Left ventricle myocardium superior (tissue), 1 donor: Measurements from ENCODE around the gene IARS1. TPM values are rescaled to one million over a fixed set of nuclear protein-coding genes. Genes with fewer than 3 reads are reported as not detected.

ENCODE experiments used
- ATAC-seq: fragments of 200-7000 bp; cut with Tn5 transposase; one replicate; pipeline ENCODE4 v1.9.1; 2020; ENCODE audit warnings: mild to moderate bottlenecking, moderate library complexity
- DNase-seq: peaks from one replicate; pipeline ENCODE4 v3.0.0-alpha.2; 2020
- intact Hi-C: fragments of 100-400 bp; cut with micrococcal nuclease; formaldehyde crosslinking; loops from one replicate; pipeline ENCODE4 v1.11.0; 2022
- microRNA-seq: library from miRNA; unstranded; fragments of <30 nt; microRNA quantifications from one replicate; pipeline ENCODE4 v1.2.0, GENCODE V29; 2020; ENCODE audit warnings: borderline number of aligned reads
- total RNA-seq: library from RNA; stranded (reverse); fragmentation: NEBNext Ultra II Directional; extraction: Animal tissue kit (Norgen Biotek cat#: 25700); gene quantifications from one replicate; pipeline ENCODE4 v1.2.1, GENCODE V29; 2021
- donor health status: DM: no; HTN: yes; CAD: no; lungs with severe emphysema.

The IARS1 gene
- total RNA-seq, 1 donor from 2014 or later, result 55.6 TPM

DNA sequence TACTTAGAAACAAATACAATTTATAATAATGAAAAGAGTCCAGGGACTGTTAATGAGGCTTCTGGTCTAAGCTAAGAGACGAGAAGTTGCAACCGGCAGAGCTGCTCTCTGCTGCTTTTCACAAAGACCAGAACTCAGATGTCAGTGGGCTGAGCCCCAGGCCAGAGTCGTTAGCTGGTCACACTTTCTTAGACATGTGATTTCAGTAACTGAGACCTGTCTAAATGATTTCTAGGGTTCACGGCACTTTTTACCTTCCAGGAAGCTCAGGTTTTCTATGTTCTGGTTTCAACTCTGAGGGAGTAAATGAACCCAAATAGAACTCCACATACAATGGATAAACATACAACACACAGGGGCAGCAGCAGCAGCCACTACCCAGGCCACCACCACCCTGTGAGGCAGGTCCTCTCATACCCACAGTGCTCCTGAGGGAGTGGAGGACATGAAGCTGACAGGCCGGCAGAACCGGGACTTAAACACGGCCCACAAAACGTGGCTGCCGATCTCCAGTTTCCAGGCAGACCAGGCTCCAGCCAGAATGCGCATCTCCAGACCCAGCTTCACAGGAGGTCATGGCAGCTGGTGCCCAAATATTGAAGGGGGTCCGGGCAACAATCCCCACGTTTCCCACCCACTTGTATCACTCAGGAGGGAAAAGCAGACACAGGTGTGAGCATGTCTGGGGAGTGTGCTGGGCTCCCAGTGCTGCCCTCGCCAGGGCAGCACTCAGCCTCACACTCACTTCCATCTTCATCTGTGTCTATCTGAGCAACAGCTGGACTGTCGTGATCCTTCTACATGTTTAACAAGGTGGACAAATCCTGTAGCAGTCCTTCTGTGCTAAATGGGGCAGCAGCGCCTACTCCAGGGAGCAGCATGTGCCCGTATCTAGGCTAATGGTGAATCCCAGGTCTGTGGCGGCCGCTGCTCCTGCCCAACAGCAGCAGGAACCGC lies 38.8 kb downstream of the IARS1 start:
- no peak for DNase-seq
- ATAC-seq, result no peak
- intact Hi-C loops, result no loop called here

DNA sequence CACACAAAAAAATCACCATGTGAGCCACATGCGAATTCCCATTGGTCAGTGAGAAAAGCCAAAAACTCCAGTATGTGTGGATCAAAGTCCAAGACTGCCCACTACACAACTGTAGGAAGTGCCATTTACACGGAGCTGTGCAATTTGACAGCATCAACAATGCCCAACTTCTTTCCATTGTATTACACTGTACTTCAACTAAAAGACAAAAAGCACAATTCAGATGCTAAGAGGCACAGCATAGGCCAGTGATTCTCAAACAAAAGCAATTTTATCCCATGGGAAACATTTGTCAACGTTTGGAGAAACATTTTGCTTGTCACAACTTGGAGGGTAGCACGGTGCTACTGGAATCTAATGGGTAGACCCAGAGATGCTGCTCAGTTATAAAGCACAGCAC lies 39.8 kb downstream of the IARS1 start:
- intact Hi-C loops, result no loop called here
- ATAC-seq (no peak), DNase-seq (no peak)

DNA sequence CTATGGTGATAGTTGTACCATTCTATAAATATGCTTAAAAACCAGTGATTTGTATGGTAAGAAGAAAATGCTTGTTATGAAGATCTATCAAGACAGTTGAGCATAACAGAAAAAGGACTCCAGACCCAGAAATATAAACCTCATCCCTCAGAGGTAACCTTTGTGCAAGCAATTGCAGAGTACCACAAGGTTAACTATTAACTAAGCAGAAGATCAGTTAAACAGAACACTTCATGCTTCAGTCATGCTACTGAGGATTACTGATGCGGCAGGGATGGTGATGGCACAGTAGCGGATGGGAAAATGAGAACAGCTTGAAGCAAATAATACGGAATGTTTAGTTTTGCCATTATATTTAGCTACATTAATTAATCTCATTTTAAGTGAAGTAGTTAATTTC lies 45.5 kb downstream of the IARS1 start:
- ATAC-seq (no peak), DNase-seq (no peak)
- intact Hi-C loops, result no loop called here

DNA sequence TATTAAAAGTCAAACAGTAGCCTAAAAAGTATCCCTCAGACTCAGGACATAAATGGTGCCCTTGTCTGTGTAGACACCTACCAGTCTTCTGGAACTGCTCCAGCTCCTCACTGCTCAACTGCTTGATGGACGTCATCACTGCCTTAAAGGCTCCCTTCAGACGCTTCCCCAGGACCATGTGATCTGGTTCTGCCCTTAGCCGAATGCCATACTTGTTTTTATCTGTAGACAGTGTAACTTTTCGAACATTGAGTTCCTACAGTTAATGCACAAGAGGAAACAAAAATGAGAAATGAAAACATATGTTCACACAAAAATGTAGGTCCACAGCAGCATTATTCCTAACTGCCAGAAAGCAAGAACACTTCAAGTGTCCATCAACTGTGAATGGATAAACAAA lies 46.2 kb downstream of the IARS1 start:
- intact Hi-C loops, result no loop called here
- DNase-seq (no peak), ATAC-seq (no peak)

DNA sequence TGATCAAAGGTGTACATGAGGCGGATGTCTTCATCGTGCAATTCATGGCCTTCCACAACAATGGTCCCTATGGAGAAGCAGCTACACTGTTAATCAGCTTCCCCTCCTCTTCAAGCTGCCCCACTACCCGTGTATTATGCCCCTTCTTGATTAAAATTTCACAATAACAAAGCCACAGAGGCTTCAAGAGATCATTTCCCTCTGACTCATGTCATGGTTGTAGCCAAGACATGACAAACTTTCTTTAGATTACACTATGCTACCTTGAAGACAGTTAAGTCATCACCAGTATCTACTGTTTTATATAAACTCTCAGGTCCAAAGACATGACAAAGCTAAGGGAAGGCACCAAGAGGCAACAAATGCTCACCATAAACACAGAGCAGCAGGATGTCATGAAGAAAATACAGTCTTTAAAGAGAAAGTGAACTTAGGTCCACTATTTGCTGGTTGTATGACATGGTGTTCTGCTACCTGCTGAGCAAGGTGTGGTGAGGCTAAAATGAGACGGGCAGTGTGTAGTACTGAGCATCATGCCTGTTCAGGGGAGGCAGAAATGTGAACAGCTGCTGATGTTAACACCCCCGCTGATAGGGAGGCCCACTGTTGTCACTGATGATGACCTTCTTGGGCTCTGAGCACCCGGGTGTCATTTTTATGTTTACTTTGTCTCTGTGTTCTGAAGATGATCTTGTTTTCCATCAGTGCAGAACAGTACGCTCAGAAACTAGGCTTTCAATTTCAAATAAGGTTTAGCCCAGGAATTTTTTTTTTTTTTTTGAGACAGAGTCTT lies 48.3 kb downstream of the IARS1 start:
- DNase-seq (no peak), ATAC-seq (no peak)
- intact Hi-C loops, result no loop called here

Small RNAs within 50 kb of the gene (microRNA-seq; reads per million reads assigned to microRNA genes)
- gene MIR3651, result not detected

Other genes with a start within 250 kb of the IARS1 start
- 23.9 TPM for gene SPTLC1, start 178.3 kb downstream of the IARS1 start, total RNA-seq
- 13.1 TPM for gene NOL8, start 31.7 kb upstream of the IARS1 start, total RNA-seq
- 4.3 TPM for gene CENPP, start 32.3 kb upstream of the IARS1 start, total RNA-seq
- 8.1 TPM for gene OGN, start 110.9 kb upstream of the IARS1 start, total RNA-seq
- gene OMD, start 130.8 kb upstream of the IARS1 start, total RNA-seq, result 4.4 TPM
- gene ASPN, start 188.8 kb upstream of the IARS1 start, total RNA-seq, result 4.5 TPM
- gene ECM2, start 242.3 kb upstream of the IARS1 start, total RNA-seq, result 5.3 TPM